GM18520 (cell line): Measurements from ENCODE around the gene C17orf78.
A peak's percentile ranks its signal among the peaks of the same experiment; 100 is the strongest.
"Not testable (repeated sequence)": the region's sequence is repeated elsewhere in the genome, so short reads cannot be mapped to it uniquely, and the experiment has no call there.

Source experiments
- ATAC-seq: cut with Tn5 transposase; IDR thresholded peaks from one replicate; pipeline ENCODE4 v1.9.1; 2021; ENCODE audit not compliant: unreplicated experiment

C17orf78 gene

DNA sequence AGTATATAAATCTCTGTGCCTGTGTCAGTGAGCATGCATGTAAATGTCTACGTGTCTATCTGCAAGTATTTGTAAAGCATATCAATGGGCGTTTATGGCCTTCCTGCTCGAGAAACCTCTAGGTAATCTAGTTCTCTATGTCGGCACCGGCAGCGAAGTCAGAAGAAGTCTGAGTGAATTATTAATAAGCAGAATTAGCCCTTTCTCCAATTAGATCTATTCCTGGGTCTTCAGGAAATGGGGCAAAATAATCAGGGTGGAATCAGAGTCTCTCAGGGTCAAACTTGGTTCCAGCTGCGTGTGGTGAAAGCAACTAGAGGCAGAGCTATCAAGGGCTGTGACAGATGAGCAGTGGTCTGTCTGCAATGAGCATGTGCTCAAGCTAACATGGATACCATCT is at the start of gene C17orf78:
C17orf78 (plus strand) TSS at position 280 of the 400 bp plus-strand sequence; CDS start at position 388, 108 bp downstream.
- no peak for ATAC-seq

DNA sequence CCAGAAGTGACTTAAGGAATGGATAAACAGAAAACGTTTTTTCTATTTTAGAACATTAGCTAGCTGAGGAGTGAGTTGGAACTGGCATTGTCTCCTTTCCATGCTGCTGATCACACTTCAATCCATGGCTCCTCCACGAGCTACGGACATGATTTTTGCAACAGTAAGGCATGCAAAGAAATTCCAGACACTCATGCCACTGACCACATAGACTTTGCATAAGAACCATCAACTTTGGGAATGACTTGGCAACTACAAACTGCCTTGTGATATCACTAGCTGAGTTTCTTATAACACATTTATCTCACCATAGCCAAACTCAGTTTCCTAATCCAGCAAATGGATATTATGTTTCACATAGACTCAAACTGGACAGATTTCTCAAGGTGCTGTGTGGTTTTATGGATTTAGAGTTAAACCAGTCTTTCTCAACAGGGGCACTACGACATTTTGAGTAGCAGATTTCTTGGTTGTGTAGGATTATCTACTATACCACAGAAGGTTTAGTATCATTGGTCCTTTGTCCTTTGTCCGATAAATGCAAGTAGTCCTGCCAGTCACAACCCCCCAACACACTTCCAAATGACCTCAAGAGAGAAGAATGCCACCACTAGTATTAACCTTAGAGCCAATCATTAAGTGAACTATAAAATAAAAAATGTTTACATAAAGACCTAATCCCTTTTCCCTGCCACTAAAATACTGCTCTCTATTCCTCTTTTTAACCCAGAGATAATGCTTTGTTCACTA is 48.3 kb upstream of the C17orf78 start:
- no peak for ATAC-seq

DNA sequence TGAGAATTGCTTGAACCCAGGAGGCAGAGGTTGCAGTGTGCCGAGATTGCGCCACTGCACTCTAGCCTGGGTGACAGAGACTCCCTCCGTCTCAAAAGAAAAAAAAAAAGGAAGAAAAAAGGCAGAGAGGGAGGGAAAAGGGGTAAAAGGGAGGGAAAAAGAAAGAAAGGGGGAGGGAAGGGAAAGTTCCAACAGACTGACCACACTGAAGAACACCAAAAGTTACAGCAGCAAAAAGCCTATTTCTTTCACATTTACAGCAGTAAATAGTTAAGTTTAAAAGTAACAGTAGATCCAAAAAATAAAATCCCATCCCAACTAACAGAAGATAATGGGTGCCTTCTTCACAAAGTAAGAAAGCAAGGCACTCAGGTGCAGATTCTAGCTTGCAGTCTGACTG is 36.9 kb upstream of the C17orf78 start:
- no peak for ATAC-seq

DNA sequence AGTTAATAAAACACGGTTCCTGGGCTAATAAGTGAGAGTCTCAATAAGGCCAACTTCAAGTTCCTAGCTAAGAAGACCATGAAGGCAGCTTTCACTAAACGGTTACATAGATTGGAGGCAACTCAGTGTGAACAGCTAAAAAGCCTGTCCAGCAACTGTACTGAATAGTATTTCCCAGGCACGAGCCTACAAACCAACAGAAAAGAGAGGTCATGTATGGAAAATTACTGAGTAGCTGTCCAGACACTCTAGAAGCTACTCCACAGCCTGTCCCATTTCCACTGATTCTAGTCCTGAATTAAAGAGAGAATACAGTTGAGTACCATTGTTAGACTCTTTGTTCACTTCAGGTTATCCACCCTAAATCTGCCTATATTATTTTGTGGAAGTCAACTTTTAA is 36.5 kb upstream of the C17orf78 start:
- no peak for ATAC-seq

DNA sequence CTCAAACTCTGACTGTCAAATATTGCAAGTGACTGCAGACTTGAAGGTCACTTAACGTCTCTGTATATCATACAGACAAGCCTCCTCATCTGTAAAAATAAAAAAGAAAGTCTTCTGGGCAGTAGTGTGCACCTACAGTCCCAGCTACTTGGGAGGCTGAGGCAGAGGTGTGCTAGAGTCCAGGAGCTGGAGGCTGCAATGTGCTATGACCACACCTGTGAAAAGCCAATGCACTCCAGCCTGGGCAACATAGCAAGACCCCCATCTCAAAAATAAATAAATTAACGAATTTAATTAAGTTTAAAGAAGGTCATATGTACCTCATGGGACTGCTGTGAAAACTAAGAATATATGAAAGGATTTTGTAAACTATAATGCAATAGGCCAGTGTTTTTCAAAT is 35.0 kb upstream of the C17orf78 start:
- no peak for ATAC-seq

DNA sequence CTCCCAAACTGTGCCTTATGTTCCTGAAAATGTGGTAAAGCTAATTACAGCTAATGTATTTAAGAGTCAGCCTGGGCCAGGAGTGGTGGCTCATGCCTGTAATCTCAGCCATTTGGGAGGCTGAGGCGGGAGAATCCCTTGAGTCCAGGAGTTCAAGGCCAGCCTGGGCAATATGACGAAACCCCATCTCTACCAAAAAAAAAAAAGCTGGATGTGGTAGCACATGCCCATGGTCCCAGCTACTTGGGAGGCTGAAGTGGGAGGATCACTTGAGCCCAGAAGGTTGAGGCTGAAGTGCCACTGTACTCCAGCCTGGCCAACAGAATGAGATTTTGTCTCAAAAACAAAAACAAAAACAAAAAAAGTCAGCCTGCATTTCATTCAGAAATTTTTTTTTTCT is 33.2 kb upstream of the C17orf78 start:
- ATAC-seq, result no peak

DNA sequence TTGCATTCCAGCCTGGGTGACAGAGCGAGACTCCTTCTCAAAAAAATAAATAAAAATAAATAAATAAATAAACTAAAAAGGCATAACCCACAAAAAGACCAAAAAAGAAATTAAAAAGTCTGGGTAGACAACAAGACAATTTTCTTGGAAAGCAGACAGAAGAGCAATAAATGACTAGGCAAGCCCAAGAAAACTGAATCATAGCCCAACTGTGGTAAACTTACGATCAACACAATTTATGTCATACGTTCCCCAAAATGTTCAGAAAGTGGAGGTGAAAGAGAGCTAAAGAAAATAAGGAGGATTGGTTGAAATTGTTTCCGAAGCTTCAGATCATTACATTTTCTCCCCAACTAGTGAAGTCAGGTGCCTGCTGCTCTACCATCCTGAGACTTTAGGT is 31.3 kb upstream of the C17orf78 start:
- no peak for ATAC-seq

DNA sequence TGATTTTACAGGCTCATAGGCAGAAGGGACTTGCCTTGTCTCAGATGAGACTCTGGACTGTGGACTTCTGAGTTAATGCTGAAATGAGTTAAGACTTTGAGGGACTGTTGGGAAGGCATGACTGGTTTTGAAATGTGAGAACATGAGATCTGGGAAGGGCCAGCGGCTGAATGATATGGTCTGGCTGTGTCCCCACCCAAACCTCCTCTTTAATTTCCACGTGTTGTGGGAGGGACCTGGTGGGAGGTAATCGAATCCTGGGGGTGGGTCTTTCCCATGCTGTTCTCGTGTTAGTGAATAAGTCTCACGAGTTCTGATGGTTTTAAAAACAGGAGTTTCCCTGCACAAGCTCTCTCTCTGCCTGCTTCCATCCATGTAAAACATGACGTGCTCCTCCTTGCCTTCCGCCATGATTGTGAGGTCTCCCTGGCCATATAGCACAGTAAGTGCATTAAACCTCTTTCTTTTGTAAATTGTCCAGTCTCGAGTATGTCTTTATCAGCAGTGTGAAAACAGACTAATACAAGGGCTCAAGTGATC is 28.9 kb upstream of the C17orf78 start:
- ATAC-seq, result not testable (repeated sequence)

DNA sequence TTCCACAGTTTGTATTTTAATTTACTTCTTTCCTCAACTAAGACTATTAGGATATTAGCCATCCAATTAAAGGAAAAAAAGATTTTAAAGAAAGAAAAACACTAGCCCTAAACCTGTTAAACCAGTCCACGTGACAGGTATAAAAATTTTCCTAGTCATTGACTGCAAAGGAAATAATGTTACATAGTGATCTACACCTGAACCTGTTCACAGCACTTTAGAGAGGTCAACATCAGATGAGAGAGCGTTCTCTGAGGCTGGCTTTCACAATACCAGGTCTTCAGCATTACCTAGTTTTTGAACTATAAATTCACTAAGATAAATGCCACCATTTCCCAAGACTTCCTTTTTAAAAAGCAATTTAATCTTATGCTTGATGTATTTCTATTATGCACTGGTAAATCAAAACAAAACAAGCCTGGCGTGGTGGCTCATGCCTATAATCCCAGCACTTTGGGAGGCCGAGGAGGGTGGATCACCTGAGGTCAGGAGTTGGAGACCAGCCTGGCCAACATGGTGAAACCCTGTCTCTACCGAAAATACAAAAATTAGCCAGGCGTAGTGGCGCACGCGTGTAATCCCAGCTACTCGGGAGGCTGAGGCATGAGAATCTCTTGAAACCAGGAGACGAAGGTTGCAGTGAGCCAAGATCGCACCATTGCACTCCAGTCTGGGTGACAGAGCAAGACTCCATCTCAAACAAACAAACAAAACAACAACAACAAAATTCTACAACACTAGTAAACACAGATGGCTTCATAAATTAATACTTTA is 18.8 kb upstream of the C17orf78 start:
- not testable (repeated sequence) for ATAC-seq

DNA sequence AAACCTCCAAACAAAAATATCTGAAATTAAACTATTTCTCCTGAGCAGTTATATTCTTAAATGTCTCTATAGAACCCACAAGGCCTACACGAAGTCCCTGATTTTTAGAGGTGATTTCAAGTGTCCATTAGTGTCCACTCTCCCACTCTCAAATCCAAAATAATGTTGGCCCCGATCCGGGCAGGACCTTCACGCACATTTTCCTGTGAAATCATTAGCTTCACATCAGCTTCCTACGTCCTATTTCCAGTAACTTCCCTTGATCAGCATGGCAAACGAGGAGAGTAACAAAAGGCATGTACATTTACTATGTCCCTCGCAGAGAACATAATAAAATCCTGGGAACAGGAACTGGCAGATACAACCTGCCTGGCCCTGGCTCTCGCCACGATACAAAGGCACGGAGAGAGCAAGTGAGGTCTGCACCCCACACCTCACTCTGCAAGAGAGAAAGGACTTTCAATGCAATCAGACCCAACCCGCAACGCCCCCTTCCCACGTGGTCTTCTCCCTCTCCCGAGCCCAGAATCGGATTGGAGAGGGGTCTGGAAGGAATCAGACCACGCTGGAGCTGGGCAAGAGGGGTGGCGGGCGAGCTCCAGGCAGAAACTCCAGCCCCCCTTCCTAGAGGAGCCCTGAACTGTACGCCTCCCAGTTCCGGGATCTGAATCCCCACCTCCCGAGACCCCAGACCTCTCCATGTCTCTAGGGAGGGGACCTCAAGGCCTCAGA is 17.5 kb upstream of the C17orf78 start:
- ATAC-seq, result no peak

DNA sequence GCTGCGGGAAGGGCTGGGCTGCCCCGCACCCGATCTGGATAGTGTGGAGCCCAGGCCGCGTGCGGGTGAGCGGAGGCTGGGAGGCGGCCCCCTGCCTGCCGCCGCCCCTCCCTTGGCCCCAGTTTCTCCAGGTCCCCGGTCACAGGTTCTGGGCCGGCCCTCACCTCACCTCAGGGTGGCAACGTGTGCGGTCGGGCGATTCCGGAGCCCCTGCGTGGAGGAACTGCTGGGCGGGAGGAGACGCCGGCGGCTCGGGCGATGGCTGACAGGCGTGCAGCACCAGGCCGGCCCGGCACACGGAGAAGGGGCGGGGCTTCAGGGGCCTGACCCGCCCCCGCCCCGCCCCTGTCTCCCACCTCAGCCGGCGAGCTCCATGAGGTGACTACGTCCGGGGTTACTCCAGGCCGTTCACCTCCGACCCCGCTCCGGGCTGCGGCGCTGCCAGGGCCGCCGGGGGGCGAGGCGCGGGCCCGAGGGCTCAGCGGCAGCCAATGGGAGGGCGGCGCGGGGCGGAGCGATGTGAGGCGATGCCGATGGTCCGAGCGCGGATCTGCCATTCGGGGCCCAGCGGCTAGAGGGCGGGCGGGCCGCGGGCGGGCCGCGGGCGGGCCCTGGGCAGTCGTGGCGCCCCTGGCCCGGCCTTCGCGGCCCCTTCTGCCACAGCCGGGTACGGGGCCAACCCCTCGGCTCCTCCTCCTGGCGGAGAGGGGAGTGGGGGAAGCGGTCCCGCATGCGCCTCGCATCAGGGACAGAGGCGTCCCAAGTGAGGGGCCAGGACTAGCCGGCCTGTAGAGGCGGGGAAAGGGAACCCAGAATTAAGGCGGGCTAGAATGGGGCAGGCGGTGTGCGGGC is 16.7 kb upstream of the C17orf78 start:
- ATAC-seq, result peak; percentile 91

DNA sequence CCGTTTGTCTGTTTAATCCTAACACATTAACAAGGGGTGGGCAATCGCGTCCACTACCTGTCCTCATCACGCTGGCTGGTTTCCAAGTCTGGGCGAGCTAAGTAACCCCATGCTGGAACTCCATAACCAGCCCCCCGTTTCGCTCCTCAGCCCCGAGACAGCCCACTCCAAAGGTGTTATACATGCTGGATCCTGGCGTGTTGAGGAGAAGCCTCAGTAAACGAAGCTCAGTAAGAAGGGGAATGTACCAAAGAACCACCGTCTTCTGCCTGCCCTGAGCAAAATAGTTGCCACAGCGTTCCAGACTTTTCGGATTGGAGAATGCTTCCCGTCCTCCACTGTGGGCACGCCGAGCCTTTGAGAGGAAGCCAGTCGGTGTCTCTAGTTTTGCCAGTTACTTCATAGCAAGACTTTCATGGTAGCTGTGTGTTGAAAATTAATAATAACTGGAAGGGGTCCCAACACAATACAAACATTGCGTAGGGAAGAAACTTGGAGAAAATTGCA is 16.1 kb upstream of the C17orf78 start:
- no peak for ATAC-seq

DNA sequence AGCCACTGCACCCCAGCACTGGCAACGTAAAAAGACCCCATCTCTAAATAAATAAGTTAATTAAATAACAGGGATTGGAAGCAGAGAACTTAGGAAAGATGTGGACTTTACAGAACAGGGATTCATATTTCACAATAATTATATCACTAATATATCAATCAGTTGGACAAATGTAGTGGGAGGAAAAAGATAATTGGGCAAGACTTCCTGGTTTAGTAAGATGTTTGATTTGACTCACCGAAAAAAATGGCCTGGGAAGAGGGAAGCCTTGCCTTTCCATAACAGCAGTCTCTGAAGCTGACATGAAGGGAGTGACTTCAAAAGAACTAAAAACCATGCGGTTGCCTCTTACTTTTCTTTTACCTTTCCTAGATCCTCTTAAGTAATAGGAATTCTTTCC is 15.2 kb upstream of the C17orf78 start:
- no peak for ATAC-seq

DNA sequence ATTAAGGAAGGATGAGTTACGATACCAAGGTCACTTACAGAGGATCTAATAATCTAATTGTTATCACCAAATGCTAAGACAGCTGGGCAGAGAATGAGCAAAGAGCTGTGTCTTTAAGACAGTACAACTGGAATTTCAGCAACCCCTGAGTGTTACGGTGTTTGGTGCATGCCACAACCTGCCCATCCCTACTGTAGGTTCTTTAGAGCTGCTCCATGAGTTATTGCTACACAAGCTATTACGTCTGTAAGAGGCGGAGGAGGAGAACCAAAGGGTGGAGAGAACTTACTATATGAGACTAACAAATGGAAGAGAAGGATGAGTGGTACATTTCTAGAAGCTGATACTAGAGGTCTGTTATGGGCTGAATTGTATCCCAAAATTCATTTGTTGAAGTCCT is 14.2 kb upstream of the C17orf78 start:
- no peak for ATAC-seq

DNA sequence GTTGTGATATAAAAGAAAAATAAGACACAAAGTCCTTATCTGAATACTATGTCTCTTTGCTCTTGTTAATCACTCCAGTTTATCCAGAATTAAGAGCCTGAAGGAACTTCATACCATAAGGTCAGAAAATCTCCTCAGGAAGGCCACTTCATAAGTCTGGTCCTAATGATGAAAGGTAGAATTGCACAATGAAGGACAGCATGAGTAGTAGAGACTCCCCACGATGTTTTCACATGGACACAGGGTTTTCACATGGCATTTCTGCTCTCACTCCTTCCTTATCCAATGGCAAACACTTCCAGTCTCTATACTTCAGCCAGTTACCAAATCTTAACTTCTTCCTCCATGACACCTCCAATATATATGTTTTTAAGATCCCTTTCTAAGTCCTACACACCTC is 10.2 kb upstream of the C17orf78 start:
- ATAC-seq, result no peak

DNA sequence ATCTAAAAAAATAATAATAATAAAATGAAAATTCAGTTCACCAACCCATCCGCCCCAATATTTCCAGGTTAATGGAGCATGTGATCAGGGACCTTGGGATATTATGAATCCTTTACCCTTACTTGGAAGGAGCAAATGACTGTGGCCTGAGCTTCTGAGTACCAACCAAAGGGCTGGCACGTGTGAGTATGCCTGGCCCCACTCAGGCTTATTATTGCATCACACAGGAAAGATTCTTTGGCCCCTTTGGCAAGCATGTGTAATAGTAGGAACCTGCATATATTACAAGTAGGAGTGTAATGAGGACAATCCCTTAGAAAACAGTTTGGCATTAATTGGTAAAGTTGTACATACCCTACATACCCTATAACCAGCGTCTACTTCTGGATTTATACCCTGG is 7.2 kb upstream of the C17orf78 start:
- ATAC-seq, result no peak

DNA sequence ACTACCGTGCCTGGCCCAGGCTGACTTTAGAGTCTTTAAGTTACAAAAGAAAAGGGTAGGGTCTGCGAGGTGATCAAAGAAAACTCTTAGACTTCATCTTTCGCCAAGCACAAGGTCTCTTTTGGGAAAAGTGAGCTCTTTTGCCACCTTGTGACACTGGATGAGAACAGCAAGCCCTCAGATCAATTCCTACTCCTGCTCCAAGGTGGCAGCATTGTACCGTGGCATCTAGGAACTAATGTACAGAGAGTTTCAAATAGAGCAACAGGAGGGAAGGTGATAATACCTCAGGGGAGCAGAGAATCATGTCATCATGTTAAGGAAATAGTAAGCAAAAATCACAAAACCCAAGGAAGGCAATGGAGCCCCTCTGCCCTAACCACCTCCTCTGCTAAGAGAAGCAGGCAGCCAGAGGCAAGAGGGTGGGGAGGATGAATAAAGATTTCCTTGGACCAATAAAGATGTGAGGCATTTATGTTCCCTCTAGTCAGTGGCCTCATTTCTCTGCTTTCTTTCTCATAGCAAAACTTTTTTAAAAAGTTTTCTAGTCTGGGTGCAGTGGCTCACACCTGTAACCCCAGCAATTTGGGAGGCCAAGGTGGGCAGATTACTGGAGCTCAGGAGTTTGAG is 2.1 kb upstream of the C17orf78 start:
- no peak for ATAC-seq

DNA sequence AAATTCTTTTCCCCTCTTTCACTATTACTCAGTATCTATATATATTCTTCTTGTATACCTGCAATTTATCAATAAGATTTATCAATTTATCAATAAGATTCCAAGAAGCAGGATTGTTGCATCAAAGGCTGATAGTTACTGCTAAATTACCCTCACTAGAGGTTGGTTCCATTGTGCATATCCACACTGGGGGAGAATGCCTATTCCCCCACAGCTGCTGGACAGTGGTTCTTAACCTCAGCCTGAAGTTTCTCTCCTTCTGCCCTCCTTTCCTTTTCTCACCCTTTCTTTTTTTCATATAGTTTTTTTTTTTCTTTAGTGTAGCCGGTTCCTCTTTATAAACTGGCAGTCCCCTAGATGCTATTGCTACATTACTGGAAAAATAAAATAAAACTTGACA is 6.3 kb downstream of the C17orf78 start:
- ATAC-seq, result no peak

DNA sequence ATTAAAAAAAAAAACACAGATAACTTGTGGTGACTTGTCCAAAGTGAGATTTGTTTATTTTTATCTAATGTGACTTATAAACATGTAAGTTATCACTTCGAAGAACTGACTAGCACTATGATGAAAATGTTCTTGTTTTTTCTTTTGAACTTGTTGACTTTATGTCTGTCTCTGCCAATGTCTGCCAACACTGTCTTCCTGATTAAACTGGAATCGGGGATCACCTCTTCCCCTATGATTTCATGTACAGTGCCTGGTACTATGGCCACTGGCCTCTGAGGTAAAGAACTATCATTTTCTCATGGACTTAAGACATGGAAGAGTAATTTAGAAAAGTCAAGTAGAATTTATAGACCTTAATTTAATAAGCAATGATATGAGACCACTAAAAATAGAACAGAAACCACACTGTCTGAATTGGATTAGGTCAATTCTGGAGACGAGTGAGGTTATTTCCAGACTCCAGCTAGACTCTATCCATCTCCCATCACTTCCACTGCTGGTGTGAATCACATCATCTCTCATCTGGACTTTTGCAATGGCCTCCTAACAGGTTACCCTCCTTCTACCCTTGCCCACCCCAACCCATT is 8.9 kb downstream of the C17orf78 start:
- no peak for ATAC-seq
